H1 (cell line): Measurements from ENCODE around the gene OPA3. TPM values are rescaled to one million over a fixed set of nuclear protein-coding genes. Genes with fewer than 3 reads are reported as not detected.

ENCODE experiments used
- CBX8 ChIP-seq: fragments of 300-800, 300-1000 bp; sonication (generic); IDR thresholded peaks from 2 replicates; pipeline ENCODE4 v1.7.1; 2016; ENCODE audit warnings: low read depth, low read length, borderline replicate concordance
- CHD7 ChIP-seq: fragments of 300-600 bp; sonication (generic); IDR thresholded peaks from 2 replicates; pipeline ENCODE4 v1.7.1; 2012; ENCODE audit warnings: low read length, moderate library complexity, mild to moderate bottlenecking, inconsistent platforms; ENCODE audit not compliant: insufficient replicate concordance
- JUND ChIP-seq: IDR thresholded peaks from 2 replicates; pipeline ENCODE4 v1.6.1; 2011; ENCODE audit warnings: mild to moderate bottlenecking, improper control_type of control experiment, low read length
- POU5F1 ChIP-seq: IDR thresholded peaks from 2 replicates; pipeline ENCODE4 v1.6.1; 2011; ENCODE audit warnings: low read depth, mild to moderate bottlenecking, low read length, moderate library complexity
- SIX5 ChIP-seq: IDR thresholded peaks from 2 replicates; pipeline ENCODE4 v1.6.1; 2011; ENCODE audit warnings: mild to moderate bottlenecking, low read depth, low read length
- TCF12 ChIP-seq: IDR thresholded peaks from 2 replicates; pipeline ENCODE4 v1.6.1; 2011; ENCODE audit warnings: low read depth, mild to moderate bottlenecking, low read length
- YY1 ChIP-seq: IDR thresholded peaks from 2 replicates; pipeline ENCODE4 v1.6.1; 2011; ENCODE audit warnings: low read depth, mild to moderate bottlenecking, low read length
- polyA plus RNA-seq, 7 experiments: library from polyadenylated mRNA; depleted of rRNA in 3 of 7; stranded (reverse) in 5 of 7; unstranded in 2 of 7; fragments of >200 nt in 5 of 7; fragments of 200-250 nt in 2 of 7; gene quantifications; 1 replicate in 5 of 7; 2 replicates in 1 of 7; 4 replicates in 1 of 7; pipeline versions ENCODE4 v1.2.1 to v1.2.3, GENCODE V29; 2011 to 2013; ENCODE audit warnings: missing spikeins in 2 of 7, mixed read lengths in 2 of 7
- total RNA-seq: library from RNA; stranded (reverse); fragmentation: NEBNext Ultra II Directional; extraction: Animal tissue kit (Norgen Biotek cat#: 25700); gene quantifications from 2 replicates; pipeline ENCODE4 v1.2.1, GENCODE V29; 2021
- TF ChIP-seq, protein P1 (sequence below): IDR thresholded peaks from 2 replicates; pipeline ENCODE4 v1.6.1; 2011; ENCODE audit warnings: low read length, improper control_type of control experiment

OPA3 gene
- total and polyA plus RNA-seq, 2 of the 8 experiments (the other 6 are each of a cell fraction or from before 2014, with no cell fraction given) = 12.5 to 14.5 TPM

GRCh38 chr19:45485305-45486077 lies 99.1 kb downstream of the OPA3 start (continued):
- TF ChIP-seq, protein P1, sequence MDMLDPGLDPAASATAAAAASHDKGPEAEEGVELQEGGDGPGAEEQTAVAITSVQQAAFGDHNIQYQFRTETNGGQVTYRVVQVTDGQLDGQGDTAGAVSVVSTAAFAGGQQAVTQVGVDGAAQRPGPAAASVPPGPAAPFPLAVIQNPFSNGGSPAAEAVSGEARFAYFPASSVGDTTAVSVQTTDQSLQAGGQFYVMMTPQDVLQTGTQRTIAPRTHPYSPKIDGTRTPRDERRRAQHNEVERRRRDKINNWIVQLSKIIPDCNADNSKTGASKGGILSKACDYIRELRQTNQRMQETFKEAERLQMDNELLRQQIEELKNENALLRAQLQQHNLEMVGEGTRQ = no peak
- TF ChIP-seq POU5F1 = no peak
- peak; percentile 98 for TF ChIP-seq SIX5
- no peak for TF ChIP-seq CBX8
- TF ChIP-seq TCF12 = no peak
- TF ChIP-seq YY1 = peak; percentile 35; the same call in 1 of the 2 replicates
- no peak for TF ChIP-seq CHD7
- no peak for TF ChIP-seq JUND
